Muscle layer of duodenum (tissue), 2 donors: ENCODE results near the gene SYTL3.
"Not testable (repeated sequence)": the region's sequence is repeated elsewhere in the genome, so short reads cannot be mapped to it uniquely, and the experiment has no call there.

Experiments used
- H3K27ac ChIP-seq: one replicate; pipeline ENCODE4 v1.7.0; 2013; ENCODE audit warnings: mild to moderate bottlenecking, low read length
- H3K27me3 ChIP-seq: one replicate; pipeline ENCODE4 v1.7.0; 2013; ENCODE audit warnings: low read depth, mild to moderate bottlenecking, control low read depth, low read length
- H3K36me3 ChIP-seq, 2 donors: one replicate each; pipeline ENCODE4 v1.7.0; 2013; ENCODE audit warnings: low read length in 2 of 2, control low read depth in 1 of 2, mild to moderate bottlenecking in 1 of 2; ENCODE audit not compliant: insufficient read depth in 2 of 2, control insufficient read depth in 1 of 2
- H3K4me1 ChIP-seq, 2 donors: one replicate each; pipeline ENCODE4 v1.7.0; 2013; ENCODE audit warnings: low read length in 2 of 2, mild to moderate bottlenecking in 2 of 2, control low read depth in 1 of 2, moderate library complexity in 1 of 2; ENCODE audit not compliant: insufficient read depth in 2 of 2, control insufficient read depth in 1 of 2
- H3K4me3 ChIP-seq, 2 donors: one replicate each; pipeline ENCODE4 v1.7.0; 2013; ENCODE audit warnings: low read length in 2 of 2, low read depth in 1 of 2, mild to moderate bottlenecking in 1 of 2
- H3K9me3 ChIP-seq, 2 donors: one replicate each; pipeline ENCODE4 v1.7.0; 2013; ENCODE audit warnings: low read length in 2 of 2, control low read depth in 1 of 2, mild to moderate bottlenecking in 1 of 2; ENCODE audit not compliant: control insufficient read depth in 1 of 2
- donor health status: healthy.

SYTL3 gene

GRCh38 chr6:158661156-158661685 is 11.4 kb downstream of the SYTL3 start:
- Histone ChIP-seq H3K9me3 (no peaks in the 10 kb centered on the region), H3K27me3 (no peaks in the 10 kb centered on the region)

GRCh38 chr6:158662607-158662953 is 12.7 kb downstream of the SYTL3 start:
- no peaks in the 10 kb centered on the region for H3K27me3 ChIP-seq
- H3K27ac ChIP-seq, result no peak overlapping the region
- peaks cover 3 to 4% of the 10 kb centered on the region in 2 donors for H3K4me1 ChIP-seq
- no peaks in the 10 kb centered on the region for H3K9me3 ChIP-seq
- H3K36me3 ChIP-seq, result no peaks in the 10 kb centered on the region
- peak overlapping the region; percentile 39 to 47 for H3K4me3 ChIP-seq

More at GRCh38 chr6:158661156-158661685, 11.4 kb downstream of the SYTL3 start:
- Histone ChIP-seq H3K4me1 (peaks cover 0 to 4% of the 10 kb centered on the region in 2 donors), H3K36me3 (no peaks in the 10 kb centered on the region), H3K4me3 (no peak overlapping the region), H3K27ac (no peak overlapping the region)

GRCh38 chr6:158662954-158663624 is 13.2 kb downstream of the SYTL3 start:
- peak overlapping the region; percentile 39 to 47 for H3K4me3 ChIP-seq

GRCh38 chr6:158663625-158664165 is 13.8 kb downstream of the SYTL3 start:
- H3K27ac ChIP-seq, result peak overlapping the region; percentile 4
- peak overlapping the region; percentile 39 to 47 for H3K4me3 ChIP-seq
- no peaks in the 10 kb centered on the region for H3K9me3 ChIP-seq
- H3K36me3 ChIP-seq, result no peaks in the 10 kb centered on the region
- H3K4me1 ChIP-seq, result peaks cover 4 to 6% of the 10 kb centered on the region in 2 donors
- H3K27me3 ChIP-seq, result no peaks in the 10 kb centered on the region

More at GRCh38 chr6:158662954-158663624, 13.2 kb downstream of the SYTL3 start:
- Histone ChIP-seq H3K27ac (peak overlapping the region; percentile 4), H3K4me1 (peaks cover 4 to 6% of the 10 kb centered on the region in 2 donors), H3K9me3 (no peaks in the 10 kb centered on the region), H3K36me3 (no peaks in the 10 kb centered on the region), H3K27me3 (no peaks in the 10 kb centered on the region)

- Histone ChIP-seq H3K9me3 (no peaks in the 10 kb centered on the region), H3K27me3 (no peaks in the 10 kb centered on the region), H3K36me3 (no peaks in the 10 kb centered on the region), H3K27ac (no peak overlapping the region), H3K4me1 (peaks cover 4 to 6% of the 10 kb centered on the region in 2 donors), H3K4me3 (no peak overlapping the region)
These were observed 15.5 kb downstream of the SYTL3 start for GRCh38 chr6:158665332-158665731.

GRCh38 chr6:158666628-158667359 is 16.9 kb downstream of the SYTL3 start:
- no peak overlapping the region for H3K4me3 ChIP-seq
- no peaks in the 10 kb centered on the region for H3K9me3 ChIP-seq
- H3K27ac ChIP-seq, result peak overlapping the region; percentile 19
- H3K36me3 ChIP-seq, result no peaks in the 10 kb centered on the region
- no peaks in the 10 kb centered on the region for H3K27me3 ChIP-seq
- peaks cover 4 to 6% of the 10 kb centered on the region in 2 donors for H3K4me1 ChIP-seq

GRCh38 chr6:158667360-158667981 is 17.6 kb downstream of the SYTL3 start:
- no peaks in the 10 kb centered on the region for H3K27me3 ChIP-seq
- no peaks in the 10 kb centered on the region for H3K36me3 ChIP-seq
- peaks cover 4 to 6% of the 10 kb centered on the region in 2 donors for H3K4me1 ChIP-seq
- no peaks in the 10 kb centered on the region for H3K9me3 ChIP-seq
- no peak overlapping the region for H3K4me3 ChIP-seq
- H3K27ac ChIP-seq, result peak overlapping the region; percentile 3

- Histone ChIP-seq H3K4me1 (peaks cover 3 to 6% of the 10 kb centered on the region in 2 donors), H3K4me3 (no peak overlapping the region), H3K9me3 (no peaks in the 10 kb centered on the region), H3K27me3 (no peaks in the 10 kb centered on the region), H3K36me3 (no peaks in the 10 kb centered on the region), H3K27ac (no peak overlapping the region)
These were observed 18.9 kb downstream of the SYTL3 start for GRCh38 chr6:158668707-158669103.

- Histone ChIP-seq H3K4me3 (no peak overlapping the region), H3K27me3 (no peaks in the 10 kb centered on the region), H3K27ac (no peak overlapping the region), H3K36me3 (no peaks in the 10 kb centered on the region), H3K9me3 (no peaks in the 10 kb centered on the region), H3K4me1 (peaks cover 0 to 6% of the 10 kb centered on the region in 2 donors)
These were observed 19.5 kb downstream of the SYTL3 start for GRCh38 chr6:158669145-158670035.

GRCh38 chr6:158672119-158672518 is 22.3 kb downstream of the SYTL3 start:
- not testable (repeated sequence) for H3K27ac ChIP-seq, H3K27me3 ChIP-seq, H3K4me3 ChIP-seq, H3K36me3 ChIP-seq, H3K4me1 ChIP-seq, H3K9me3 ChIP-seq
